Transverse colon (tissue), 4 donors: ENCODE results near the gene ZMIZ1. TPM values are rescaled to one million over a fixed set of nuclear protein-coding genes. Genes with fewer than 3 reads are reported as not detected.

ENCODE experiments used
- DNase-seq: peaks from one replicate; pipeline ENCODE4 v3.0.0-alpha.2; 2019
- H3K27ac ChIP-seq, 4 donors: fragments of 200-600 bp; sonication (generic); 2 replicates each; pipeline ENCODE4 v1.5.1; 2016 to 2018; ENCODE audit warnings: inconsistent platforms in 4 of 4
- H3K27me3 ChIP-seq: fragments of 200-600 bp; sonication (generic); 2 replicates; pipeline ENCODE4 v1.5.1; 2017; ENCODE audit warnings: inconsistent platforms
- H3K36me3 ChIP-seq, 4 donors: fragments of 200-600 bp; sonication (generic); 2 replicates each; pipeline ENCODE4 v1.5.1; 2017 to 2019; ENCODE audit warnings: inconsistent platforms in 4 of 4
- H3K4me1 ChIP-seq, 4 donors: fragments of 200-600 bp; sonication (generic); 2 replicates each; pipeline ENCODE4 v1.5.1; 2017 to 2020; ENCODE audit warnings: inconsistent platforms in 4 of 4
- H3K4me3 ChIP-seq, 4 donors: fragments of 200-600 bp; sonication (generic); 1 replicate in 1 of 4; 2 replicates in 3 of 4; pipeline versions ENCODE4 v1.5.1 to v1.6.1; 2017 to 2019; ENCODE audit warnings: inconsistent platforms in 4 of 4
- H3K9me3 ChIP-seq, 2 donors: fragments of 200-600 bp; sonication (generic); 2 replicates each; pipeline ENCODE4 v1.5.1; 2017 to 2019; ENCODE audit warnings: inconsistent platforms in 2 of 2
- EP300 ChIP-seq: sonication (generic); formaldehyde crosslinking; IDR thresholded peaks from one replicate; pipeline ENCODE4 v1.6.1; 2017; ENCODE audit warnings: antibody characterized with exemption, low read depth
- POLR2A ChIP-seq: fragments of 450-650 bp; IDR thresholded peaks from one replicate; pipeline ENCODE4 v1.6.1; 2016; ENCODE audit warnings: antibody characterized with exemption, mild to moderate bottlenecking, moderate library complexity
- POLR2AphosphoS5 ChIP-seq, 3 donors: sonication (generic); formaldehyde crosslinking; IDR thresholded peaks; one replicate each; pipeline ENCODE4 v1.6.1; 2016; ENCODE audit warnings: antibody characterized with exemption in 3 of 3
- WGBS, 2 donors: methylation state at CpG; one replicate each; pipeline ENCODE4 v1.1.5; 2018; ENCODE audit warnings: low coverage in 1 of 2; 5-methylcytosine and 5-hydroxymethylcytosine counted together
- in situ Hi-C, 4 donors: fragments of 200-750 bp; cut with MboI; loops; one replicate each; pipeline versions ENCODE4 v1.15.0 to v1.15.1; 2017; ENCODE audit warnings: low sequenced_read_pairs in 3 of 4, low pct_ligation_motif_present in 1 of 4, low pct_unique_long_range_greater_than_20kb in 1 of 4
- intact Hi-C: fragments of 100-400 bp; cut with DNase I; formaldehyde crosslinking; loops from one replicate; pipeline ENCODE4 v1.15.1; 2023; ENCODE audit warnings: low total_unique reads
- total RNA-seq, 4 donors: library from RNA; depleted of rRNA; stranded (reverse); fragments of >200 nt; gene quantifications; one replicate each; pipeline ENCODE4 v1.1.0, GENCODE V29; 2016
- TF ChIP-seq, protein P1 (sequence below), 5 experiments: fragments of 200-600 bp in 3 of 5; fragments of 450-650 bp in 2 of 5; sonication (generic) in 3 of 5; IDR thresholded peaks; 1 replicate in 2 of 5; 2 replicates in 3 of 5; pipeline ENCODE4 v1.5.1; 2016 to 2017; ENCODE audit warnings: antibody characterized with exemption in 5 of 5, inconsistent platforms in 3 of 5, mild to moderate bottlenecking in 2 of 5, moderate library complexity in 1 of 5

Gene ZMIZ1
- total RNA-seq, 4 donors from 2014 or later: 32.0 to 108 (median 63.0) TPM

- DNase-seq: no peak
- H3K27ac ChIP-seq: peak overlapping the region in 1 of 4 donors; percentile 12
- no peaks in the 10 kb centered on the region for H3K36me3 ChIP-seq
- 76 to 83% methylated on average over 9 to 14 of the region's 14 CpGs for WGBS, 2 donors
- H3K27me3 ChIP-seq: no peaks in the 10 kb centered on the region
- in situ Hi-C loops: no loop called here
- intact Hi-C loops: loop anchor here (5.0 kb wide), 1 partner anchor 1136 kb away; no protein-coding TSS in a partner anchor
- H3K4me3 ChIP-seq: no peak overlapping the region
- H3K9me3 ChIP-seq: no peaks in the 10 kb centered on the region
- peaks cover 12 to 76% (median 51%) of the 10 kb centered on the region in 4 donors for H3K4me1 ChIP-seq
- no peak for TF ChIP-seq POLR2A
- TF ChIP-seq, protein P1, sequence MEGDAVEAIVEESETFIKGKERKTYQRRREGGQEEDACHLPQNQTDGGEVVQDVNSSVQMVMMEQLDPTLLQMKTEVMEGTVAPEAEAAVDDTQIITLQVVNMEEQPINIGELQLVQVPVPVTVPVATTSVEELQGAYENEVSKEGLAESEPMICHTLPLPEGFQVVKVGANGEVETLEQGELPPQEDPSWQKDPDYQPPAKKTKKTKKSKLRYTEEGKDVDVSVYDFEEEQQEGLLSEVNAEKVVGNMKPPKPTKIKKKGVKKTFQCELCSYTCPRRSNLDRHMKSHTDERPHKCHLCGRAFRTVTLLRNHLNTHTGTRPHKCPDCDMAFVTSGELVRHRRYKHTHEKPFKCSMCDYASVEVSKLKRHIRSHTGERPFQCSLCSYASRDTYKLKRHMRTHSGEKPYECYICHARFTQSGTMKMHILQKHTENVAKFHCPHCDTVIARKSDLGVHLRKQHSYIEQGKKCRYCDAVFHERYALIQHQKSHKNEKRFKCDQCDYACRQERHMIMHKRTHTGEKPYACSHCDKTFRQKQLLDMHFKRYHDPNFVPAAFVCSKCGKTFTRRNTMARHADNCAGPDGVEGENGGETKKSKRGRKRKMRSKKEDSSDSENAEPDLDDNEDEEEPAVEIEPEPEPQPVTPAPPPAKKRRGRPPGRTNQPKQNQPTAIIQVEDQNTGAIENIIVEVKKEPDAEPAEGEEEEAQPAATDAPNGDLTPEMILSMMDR (IDR thresholded peaks at IDR 0.05): no peak
These were observed 17.0 kb upstream of the ZMIZ1 start for GRCh38 chr10:79051766-79052165.

GRCh38 chr10:79052291-79053080 is 16.3 kb upstream of the ZMIZ1 start:
- H3K4me1 ChIP-seq: peaks cover 12 to 76% (median 57%) of the 10 kb centered on the region in 4 donors
- intact Hi-C loops: loop anchor here (5.0 kb wide), 1 partner anchor 1135 kb away; no protein-coding TSS in a partner anchor
- 67 to 70% methylated on average over 6 to 12 of the region's 12 CpGs for WGBS, 2 donors
- H3K9me3 ChIP-seq: no peaks in the 10 kb centered on the region
- H3K36me3 ChIP-seq: no peaks in the 10 kb centered on the region
- in situ Hi-C loops: no loop called here
- no peak overlapping the region for H3K4me3 ChIP-seq
- no peak overlapping the region for H3K27ac ChIP-seq
- DNase-seq: no peak
- H3K27me3 ChIP-seq: no peaks in the 10 kb centered on the region
- TF ChIP-seq, protein P1 (IDR thresholded peaks at IDR 0.05): peak in 4 of 5 experiments; percentile 22 to 61 (median 35)
- TF ChIP-seq EP300: no peak

GRCh38 chr10:79053081-79053434 is 15.7 kb upstream of the ZMIZ1 start:
- Histone ChIP-seq H3K9me3 (no peaks in the 10 kb centered on the region), H3K27ac (no peak overlapping the region), H3K36me3 (no peaks in the 10 kb centered on the region), H3K27me3 (no peaks in the 10 kb centered on the region), H3K4me3 (no peak overlapping the region), H3K4me1 (peaks cover 12 to 76% (median 57%) of the 10 kb centered on the region in 4 donors)
- in situ Hi-C loops: no loop called here
- intact Hi-C loops: loop anchor here (5.0 kb wide), 1 partner anchor 1134 kb away; no protein-coding TSS in a partner anchor
- WGBS, 2 donors: 85% methylated on average over 4 of the region's 4 CpGs; no CpG with 5 or more reads in 1 of the 2 donors
- DNase-seq: no peak
- no peak for TF ChIP-seq POLR2AphosphoS5 (IDR thresholded peaks at IDR 0.05)
- TF ChIP-seq POLR2A: no peak
- TF ChIP-seq, protein P1 (IDR thresholded peaks at IDR 0.05): no peak
- TF ChIP-seq EP300: no peak

DNA sequence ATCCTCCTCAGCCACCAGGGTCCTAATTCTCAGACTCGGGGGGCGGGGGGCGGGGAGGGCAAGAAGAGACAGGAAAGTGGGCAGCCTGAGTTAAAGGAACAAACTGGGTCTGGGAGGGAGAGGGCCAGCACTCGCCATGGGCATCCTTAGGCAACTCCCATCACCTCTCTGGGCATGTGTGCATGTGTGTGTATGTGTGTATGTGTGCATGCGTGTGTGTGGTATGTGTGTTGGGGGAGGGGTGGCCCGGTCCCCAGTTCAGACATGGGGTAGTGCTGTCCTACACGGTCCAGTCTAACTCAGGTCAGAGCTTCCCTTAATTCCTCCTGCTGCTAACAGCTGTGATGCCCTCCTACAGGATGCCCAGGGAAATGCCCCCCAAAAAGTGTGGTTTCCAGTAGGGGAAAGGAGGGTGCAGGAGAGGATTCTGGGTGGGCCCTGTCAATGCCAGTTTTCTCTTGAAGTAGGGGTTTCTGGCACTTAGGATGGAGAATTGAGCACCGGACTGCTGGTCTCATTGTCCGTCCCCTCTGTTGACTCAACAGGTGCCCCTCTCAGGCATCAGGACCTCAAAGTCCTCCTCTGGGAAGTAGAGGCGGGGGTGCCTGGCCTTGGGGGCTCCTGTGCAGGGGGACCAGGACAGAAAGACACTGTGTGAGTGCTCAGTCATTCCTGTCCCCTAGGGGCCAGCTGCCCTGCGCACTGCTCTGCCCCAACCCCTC is 15.1 kb upstream of the ZMIZ1 start:
- H3K27me3 ChIP-seq: no peaks in the 10 kb centered on the region
- 89 to 100% methylated on average over 2 to 11 of the region's 11 CpGs for WGBS, 2 donors
- in situ Hi-C loops: no loop called here

More for the DNA sequence above, 15.1 kb upstream of the ZMIZ1 start:
- Histone ChIP-seq H3K27ac (no peak overlapping the region), H3K4me1 (peaks cover 8 to 76% (median 57%) of the 10 kb centered on the region in 4 donors), H3K36me3 (no peaks in the 10 kb centered on the region), H3K9me3 (no peaks in the 10 kb centered on the region), H3K4me3 (no peak overlapping the region)
- intact Hi-C loops: loop anchor here (5.0 kb wide), 1 partner anchor 1134 kb away; no protein-coding TSS in a partner anchor
- no peak for DNase-seq
- TF ChIP-seq POLR2A (no peak), EP300 (no peak), POLR2AphosphoS5 (IDR thresholded peaks at IDR 0.05) (no peak)
- TF ChIP-seq, protein P1 (IDR thresholded peaks at IDR 0.05): no peak
